HG02759 (cell line): ENCODE data around the gene C16orf92.

Experiments used
- ATAC-seq: cut with Tn5 transposase; IDR thresholded peaks from one replicate; pipeline ENCODE4 v1.9.1; 2021; ENCODE audit warnings: mild to moderate bottlenecking, moderate library complexity; ENCODE audit not compliant: unreplicated experiment

The C16orf92 gene

GRCh38 chr16:30053376-30054015 lies 30.5 kb downstream of the C16orf92 start:
- ATAC-seq = no peak

- no peak for ATAC-seq
Measured at GRCh38 chr16:30054451-30054850, 31.5 kb downstream of the C16orf92 start.

GRCh38 chr16:30054959-30055553 lies 32.1 kb downstream of the C16orf92 start:
- ATAC-seq = no peak

GRCh38 chr16:30060346-30060745 lies 37.3 kb downstream of the C16orf92 start:
- ATAC-seq = no peak

GRCh38 chr16:30060836-30061554 lies 38.0 kb downstream of the C16orf92 start:
- ATAC-seq = no peak

GRCh38 chr16:30063278-30063892 lies 40.4 kb downstream of the C16orf92 start:
- ATAC-seq = no peak

- ATAC-seq = peak; percentile 36
Measured at GRCh38 chr16:30063893-30064728, 41.1 kb downstream of the C16orf92 start.

GRCh38 chr16:30064729-30065101 lies 41.7 kb downstream of the C16orf92 start:
- ATAC-seq = no peak

- ATAC-seq = peak; percentile 79
Measured at GRCh38 chr16:30065102-30065942, 42.3 kb downstream of the C16orf92 start, which contains the start of gene ALDOA. Gene ALDOA (plus strand): TSS chr16:30065760. CDS start chr16:30066898, 1,138 bp downstream.

GRCh38 chr16:30065943-30066760 lies 43.2 kb downstream of the C16orf92 start:
- peak; percentile 2 for ATAC-seq

- ATAC-seq = no peak
Measured at GRCh38 chr16:30066761-30067583, 44.0 kb downstream of the C16orf92 start.

GRCh38 chr16:30067584-30067916 lies 44.6 kb downstream of the C16orf92 start:
- ATAC-seq = no peak

- no peak for ATAC-seq
Measured at GRCh38 chr16:30068333-30068732, 45.3 kb downstream of the C16orf92 start.

- no peak for ATAC-seq
Measured at GRCh38 chr16:30068750-30069610, 46.0 kb downstream of the C16orf92 start.

- ATAC-seq = no peak
Measured at GRCh38 chr16:30069611-30070462, 46.8 kb downstream of the C16orf92 start.

- ATAC-seq = no peak
Measured at GRCh38 chr16:30070490-30070889, 47.5 kb downstream of the C16orf92 start.
